A673 (cell line): ENCODE data around the gene GBA3.

Source experiments
- EZH2 ChIP-seq: fragments of 200-600 bp; sonication (generic); IDR thresholded peaks from 2 replicates; pipeline ENCODE4 v1.6.1; 2017; ENCODE audit warnings: borderline replicate concordance, low read depth, mild to moderate bottlenecking, mixed read lengths, antibody characterized with exemption, low read length; ENCODE audit not compliant: poor library complexity, severe bottlenecking
- TF ChIP-seq, protein P1 (sequence below): fragments of 300-800, 200-600 bp; sonication (generic); conservative IDR thresholded peaks from 2 replicates; pipeline ENCODE4 v1.5.1; 2017; ENCODE audit warnings: low read depth, mild to moderate bottlenecking, antibody characterized with exemption, low read length, moderate library complexity, mixed read lengths

DNA sequence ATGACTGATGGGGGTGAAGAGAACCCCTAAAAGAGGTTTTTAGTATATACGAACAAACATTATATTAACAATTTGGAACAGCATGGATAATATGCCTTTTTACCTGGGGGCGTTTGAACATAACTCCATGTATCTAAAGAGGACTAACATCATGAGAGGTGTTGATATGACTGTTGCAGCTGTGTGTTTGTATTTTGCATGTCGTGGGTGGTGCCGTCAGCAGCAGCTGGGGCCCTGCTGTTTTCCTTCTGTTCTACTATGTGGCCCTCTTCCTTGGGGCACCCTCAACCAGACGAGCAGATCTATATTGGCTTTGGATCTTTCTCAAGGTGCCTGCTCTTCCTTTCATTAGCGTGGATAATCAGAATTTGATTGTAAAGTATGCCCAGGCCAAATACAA is 11.2 kb downstream of the GBA3 start:
- TF ChIP-seq, protein P1, sequence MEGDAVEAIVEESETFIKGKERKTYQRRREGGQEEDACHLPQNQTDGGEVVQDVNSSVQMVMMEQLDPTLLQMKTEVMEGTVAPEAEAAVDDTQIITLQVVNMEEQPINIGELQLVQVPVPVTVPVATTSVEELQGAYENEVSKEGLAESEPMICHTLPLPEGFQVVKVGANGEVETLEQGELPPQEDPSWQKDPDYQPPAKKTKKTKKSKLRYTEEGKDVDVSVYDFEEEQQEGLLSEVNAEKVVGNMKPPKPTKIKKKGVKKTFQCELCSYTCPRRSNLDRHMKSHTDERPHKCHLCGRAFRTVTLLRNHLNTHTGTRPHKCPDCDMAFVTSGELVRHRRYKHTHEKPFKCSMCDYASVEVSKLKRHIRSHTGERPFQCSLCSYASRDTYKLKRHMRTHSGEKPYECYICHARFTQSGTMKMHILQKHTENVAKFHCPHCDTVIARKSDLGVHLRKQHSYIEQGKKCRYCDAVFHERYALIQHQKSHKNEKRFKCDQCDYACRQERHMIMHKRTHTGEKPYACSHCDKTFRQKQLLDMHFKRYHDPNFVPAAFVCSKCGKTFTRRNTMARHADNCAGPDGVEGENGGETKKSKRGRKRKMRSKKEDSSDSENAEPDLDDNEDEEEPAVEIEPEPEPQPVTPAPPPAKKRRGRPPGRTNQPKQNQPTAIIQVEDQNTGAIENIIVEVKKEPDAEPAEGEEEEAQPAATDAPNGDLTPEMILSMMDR = no peak
- TF ChIP-seq EZH2 = no peak
